K562 (cell line): ENCODE data around the gene ALB.

Experiments
- ATF1 ChIP-seq, 2 experiments: fragments of 450-650 bp in 1 of 2; IDR thresholded peaks; 2 replicates each; pipeline ENCODE4 v1.6.1; 2016; ENCODE audit warnings: missing compliant biosample characterization in 1 of 2, missing genetic modification characterization in 1 of 2
- CTCF ChIP-seq, 3 experiments: IDR thresholded peaks in 2 of 3; conservative IDR thresholded peaks in 1 of 3; 2 replicates each; pipeline ENCODE4 v1.5.1; 2011 to 2012; ENCODE audit warnings: low read length in 3 of 3, mild to moderate bottlenecking in 3 of 3, control low read depth in 2 of 3, improper control_type of control experiment in 1 of 3, inconsistent platforms in 1 of 3, low read depth in 1 of 3, mixed read lengths in 1 of 3, moderate library complexity in 1 of 3; ENCODE audit not compliant: insufficient read depth in 2 of 3
- GATA2 ChIP-seq: sonication (generic); formaldehyde crosslinking; IDR thresholded peaks from 2 replicates; pipeline ENCODE4 v1.4.0; 2020; ENCODE audit warnings: mild to moderate bottlenecking, missing genetic modification reagents
- HCFC1 ChIP-seq: IDR thresholded peaks from 2 replicates; pipeline ENCODE4 v1.6.1; 2012; ENCODE audit warnings: low read depth, low read length, improper control_type of control experiment
- POLR2A ChIP-seq: fragments of 450-650 bp; conservative IDR thresholded peaks from 2 replicates; pipeline ENCODE4 v1.6.1; 2016
- PYGO2 ChIP-seq: fragments of 450-650 bp; IDR thresholded peaks from 2 replicates; pipeline ENCODE4 v1.6.1; 2016; ENCODE audit warnings: mild to moderate bottlenecking, missing genetic modification characterization, moderate library complexity, missing compliant biosample characterization
- TF ChIP-seq, protein P1 (sequence below): fragments of 250-450 bp; sonication (Bioruptor Pico); IDR thresholded peaks from 2 replicates; pipeline ENCODE4 v1.5.0; 2022; ENCODE audit warnings: mild to moderate bottlenecking

GRCh38 chr4:73470728-73471127, 66.6 kb downstream of the ALB start:
- TF ChIP-seq, protein P1, sequence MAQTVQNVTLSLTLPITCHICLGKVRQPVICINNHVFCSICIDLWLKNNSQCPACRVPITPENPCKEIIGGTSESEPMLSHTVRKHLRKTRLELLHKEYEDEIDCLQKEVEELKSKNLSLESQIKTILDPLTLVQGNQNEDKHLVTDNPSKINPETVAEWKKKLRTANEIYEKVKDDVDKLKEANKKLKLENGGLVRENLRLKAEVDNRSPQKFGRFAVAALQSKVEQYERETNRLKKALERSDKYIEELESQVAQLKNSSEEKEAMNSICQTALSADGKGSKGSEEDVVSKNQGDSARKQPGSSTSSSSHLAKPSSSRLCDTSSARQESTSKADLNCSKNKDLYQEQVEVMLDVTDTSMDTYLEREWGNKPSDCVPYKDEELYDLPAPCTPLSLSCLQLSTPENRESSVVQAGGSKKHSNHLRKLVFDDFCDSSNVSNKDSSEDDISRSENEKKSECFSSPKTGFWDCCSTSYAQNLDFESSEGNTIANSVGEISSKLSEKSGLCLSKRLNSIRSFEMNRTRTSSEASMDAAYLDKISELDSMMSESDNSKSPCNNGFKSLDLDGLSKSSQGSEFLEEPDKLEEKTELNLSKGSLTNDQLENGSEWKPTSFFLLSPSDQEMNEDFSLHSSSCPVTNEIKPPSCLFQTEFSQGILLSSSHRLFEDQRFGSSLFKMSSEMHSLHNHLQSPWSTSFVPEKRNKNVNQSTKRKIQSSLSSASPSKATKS (CRISPR knock-in tag): no peak
- no peak for TF ChIP-seq GATA2
- no peak for TF ChIP-seq PYGO2 (tag)
- no peak for TF ChIP-seq POLR2A
- no peak for TF ChIP-seq ATF1 (CRISPR knock-in tag; IDR thresholded peaks at IDR 0.05)
- no peak for TF ChIP-seq ATF1 (tag; IDR thresholded peaks at IDR 0.05)
- TF ChIP-seq CTCF (IDR thresholded peaks at IDR 0.05 in 2 of 3, conservative IDR thresholded peaks at IDR 0.05 in 1 of 3; ENCODE audit: insufficient read depth in 2 of 3, low read depth in 1 of 3, low read length in 3 of 3): no peak
- TF ChIP-seq HCFC1: no peak
